Superior temporal gyrus (tissue), 1 donor: ENCODE results near the gene BAZ1A.

ENCODE experiments used
- DNase-seq: peaks from one replicate; pipeline ENCODE4 v3.0.0-alpha.2; 2016; ENCODE audit errors: extremely low spot score

BAZ1A gene, protein sequence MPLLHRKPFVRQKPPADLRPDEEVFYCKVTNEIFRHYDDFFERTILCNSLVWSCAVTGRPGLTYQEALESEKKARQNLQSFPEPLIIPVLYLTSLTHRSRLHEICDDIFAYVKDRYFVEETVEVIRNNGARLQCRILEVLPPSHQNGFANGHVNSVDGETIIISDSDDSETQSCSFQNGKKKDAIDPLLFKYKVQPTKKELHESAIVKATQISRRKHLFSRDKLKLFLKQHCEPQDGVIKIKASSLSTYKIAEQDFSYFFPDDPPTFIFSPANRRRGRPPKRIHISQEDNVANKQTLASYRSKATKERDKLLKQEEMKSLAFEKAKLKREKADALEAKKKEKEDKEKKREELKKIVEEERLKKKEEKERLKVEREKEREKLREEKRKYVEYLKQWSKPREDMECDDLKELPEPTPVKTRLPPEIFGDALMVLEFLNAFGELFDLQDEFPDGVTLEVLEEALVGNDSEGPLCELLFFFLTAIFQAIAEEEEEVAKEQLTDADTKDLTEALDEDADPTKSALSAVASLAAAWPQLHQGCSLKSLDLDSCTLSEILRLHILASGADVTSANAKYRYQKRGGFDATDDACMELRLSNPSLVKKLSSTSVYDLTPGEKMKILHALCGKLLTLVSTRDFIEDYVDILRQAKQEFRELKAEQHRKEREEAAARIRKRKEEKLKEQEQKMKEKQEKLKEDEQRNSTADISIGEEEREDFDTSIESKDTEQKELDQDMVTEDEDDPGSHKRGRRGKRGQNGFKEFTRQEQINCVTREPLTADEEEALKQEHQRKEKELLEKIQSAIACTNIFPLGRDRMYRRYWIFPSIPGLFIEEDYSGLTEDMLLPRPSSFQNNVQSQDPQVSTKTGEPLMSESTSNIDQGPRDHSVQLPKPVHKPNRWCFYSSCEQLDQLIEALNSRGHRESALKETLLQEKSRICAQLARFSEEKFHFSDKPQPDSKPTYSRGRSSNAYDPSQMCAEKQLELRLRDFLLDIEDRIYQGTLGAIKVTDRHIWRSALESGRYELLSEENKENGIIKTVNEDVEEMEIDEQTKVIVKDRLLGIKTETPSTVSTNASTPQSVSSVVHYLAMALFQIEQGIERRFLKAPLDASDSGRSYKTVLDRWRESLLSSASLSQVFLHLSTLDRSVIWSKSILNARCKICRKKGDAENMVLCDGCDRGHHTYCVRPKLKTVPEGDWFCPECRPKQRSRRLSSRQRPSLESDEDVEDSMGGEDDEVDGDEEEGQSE (N-terminal part only)

DNA sequence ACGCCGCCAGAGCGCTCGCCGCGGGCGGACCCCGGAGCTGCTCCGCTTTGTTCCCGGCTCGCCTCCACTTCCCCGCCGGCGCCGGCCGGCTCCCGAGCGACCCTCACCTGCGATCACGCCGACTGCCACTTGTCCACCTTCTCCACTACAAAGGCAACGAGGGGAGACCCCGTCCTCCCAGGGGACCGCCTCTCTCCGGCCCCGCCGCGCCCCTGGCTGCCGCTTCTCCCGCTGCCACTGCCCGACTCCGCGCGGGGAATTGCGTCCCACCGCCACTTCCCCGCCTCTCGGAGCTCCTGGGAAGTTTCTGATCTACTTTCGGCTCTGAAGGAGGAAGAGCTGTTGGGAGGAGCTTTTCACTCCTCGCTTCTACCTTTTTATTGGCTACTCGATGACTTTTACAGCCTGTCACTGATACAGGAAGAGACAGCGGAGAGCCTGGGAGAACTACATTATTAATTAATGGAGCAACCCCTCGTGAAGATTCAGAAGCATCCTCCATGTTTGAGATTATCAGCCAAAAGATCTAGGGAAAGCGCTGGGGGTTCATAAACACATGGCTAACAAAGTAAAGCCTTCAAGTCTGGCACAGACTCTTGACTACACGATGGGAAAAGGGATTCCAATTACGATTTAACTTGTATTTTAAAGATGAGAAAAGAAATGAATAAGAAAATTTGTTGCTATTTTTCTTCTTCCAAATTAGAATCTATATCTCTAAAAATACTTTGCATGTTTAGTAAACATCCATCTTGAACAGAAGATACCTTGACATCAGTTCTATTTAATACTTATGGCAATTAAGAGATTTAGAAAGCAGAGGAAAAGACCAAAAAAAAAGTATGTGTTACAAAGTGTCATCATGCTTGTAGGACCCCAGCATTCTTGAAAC is at the start of gene BAZ1A:
Gene BAZ1A, minus strand, starts transcription at position 330 of the 892 bp plus-strand sequence. CDS start 756 bp downstream, outside the sequence.
- DNase-seq, result peak; percentile 62

DNA sequence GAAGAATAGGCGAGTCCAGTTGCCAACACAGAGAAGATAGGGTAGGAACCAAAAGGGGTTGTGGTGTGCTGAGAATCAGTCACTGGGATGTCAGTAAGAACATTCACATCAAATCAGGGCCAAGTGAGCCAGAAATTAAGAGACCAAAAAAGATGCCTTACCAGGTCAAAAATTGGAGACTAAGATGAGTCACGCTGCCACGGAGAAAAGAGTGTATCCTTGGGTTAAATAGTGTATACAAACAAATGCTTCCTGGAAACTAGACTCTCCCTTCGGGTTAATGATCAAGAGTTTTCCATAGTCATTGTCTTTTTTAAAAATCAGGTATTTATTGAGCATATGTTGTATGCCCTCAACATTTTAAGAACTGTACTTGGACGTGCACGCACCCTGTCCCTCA is 45.2 kb upstream of the BAZ1A start:
- no peak for DNase-seq

DNA sequence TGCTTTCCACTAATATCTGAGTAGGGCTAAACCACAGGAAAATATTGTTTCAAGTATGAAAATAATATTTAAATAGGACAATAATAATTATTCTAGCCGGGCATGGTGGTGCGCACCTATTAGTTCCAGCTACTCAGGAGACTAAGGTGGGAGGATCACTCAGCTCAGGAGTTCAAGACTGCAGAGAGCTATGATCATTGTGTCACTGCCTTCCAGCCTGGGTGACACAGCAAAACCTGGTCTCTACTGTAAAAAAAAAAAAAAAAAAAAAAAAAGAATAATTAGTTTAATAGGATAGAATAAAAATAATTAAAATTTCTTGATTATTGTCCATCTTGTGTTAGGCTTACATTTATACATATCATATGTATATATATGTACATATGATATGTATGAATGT is 38.5 kb upstream of the BAZ1A start:
- no peak for DNase-seq

DNA sequence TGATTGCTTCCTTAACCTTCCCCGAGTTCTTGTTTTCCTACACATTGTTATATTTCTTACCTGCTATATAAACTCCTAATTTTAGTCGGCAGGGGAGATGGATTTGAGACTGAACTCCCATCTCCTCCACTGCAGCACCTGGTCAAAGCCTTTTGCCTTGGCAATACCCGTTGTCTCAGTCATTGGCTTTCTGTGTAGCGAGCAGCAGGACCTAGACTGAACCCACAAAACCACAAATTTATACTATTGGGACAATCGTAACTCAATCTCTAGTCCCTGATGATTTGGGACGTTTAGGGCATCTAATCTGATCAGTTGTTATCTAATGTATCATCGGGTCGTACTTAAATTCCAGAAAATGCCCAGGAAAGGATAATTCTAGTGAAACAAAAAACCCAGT is 37.8 kb upstream of the BAZ1A start:
- no peak for DNase-seq

- DNase-seq, result no peak
Measured at GRCh38 chr14:34912182-34912581, 37.0 kb upstream of the BAZ1A start.

GRCh38 chr14:34911209-34912150 is 36.3 kb upstream of the BAZ1A start:
- DNase-seq, result no peak

GRCh38 chr14:34906287-34906686 is 31.1 kb upstream of the BAZ1A start:
- no peak for DNase-seq

GRCh38 chr14:34895277-34895676 is 20.1 kb upstream of the BAZ1A start:
- DNase-seq, result no peak

GRCh38 chr14:34890937-34891336 is 15.8 kb upstream of the BAZ1A start:
- no peak for DNase-seq

DNA sequence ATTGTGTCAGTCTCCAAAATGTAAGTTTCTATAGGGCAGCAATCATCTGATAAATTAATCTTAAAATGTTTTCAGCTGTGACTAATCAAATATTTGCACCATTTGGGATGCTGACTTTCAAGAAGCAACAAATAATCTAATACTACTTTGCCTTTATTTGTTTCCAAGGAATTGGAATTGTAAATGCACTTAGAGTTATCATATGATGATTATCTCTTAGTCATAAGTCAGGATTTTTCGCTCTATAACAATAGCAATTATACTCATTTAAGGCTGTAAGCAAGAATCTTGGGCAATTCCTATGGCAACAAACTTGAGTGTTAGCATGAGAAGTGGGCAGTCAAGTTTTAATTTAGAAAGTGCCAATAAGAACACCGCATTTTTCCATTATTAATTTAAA is 13.0 kb upstream of the BAZ1A start:
- no peak for DNase-seq

DNA sequence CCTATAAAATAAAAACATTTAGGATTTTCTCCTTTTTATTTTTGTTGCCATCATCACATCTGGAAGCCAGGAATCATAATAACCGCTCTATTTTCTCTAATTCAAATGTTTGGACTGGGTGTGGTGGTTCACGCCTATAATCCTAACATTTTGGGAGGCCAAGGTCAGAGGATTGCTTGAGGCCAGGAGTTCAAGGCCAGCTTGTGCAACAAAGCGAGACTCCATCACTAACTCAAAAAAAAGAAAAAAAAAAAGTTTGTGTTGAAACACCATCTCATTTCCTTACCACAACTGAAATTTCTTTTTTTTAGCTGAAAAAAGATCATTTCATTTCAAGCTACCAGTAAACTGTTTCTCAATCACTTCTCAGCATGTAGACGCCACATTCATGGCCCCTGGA is 8.8 kb upstream of the BAZ1A start:
- DNase-seq, result no peak

GRCh38 chr14:34874386-34875030 is 652 bp downstream of the BAZ1A start:
- DNase-seq, result peak; percentile 47

DNA sequence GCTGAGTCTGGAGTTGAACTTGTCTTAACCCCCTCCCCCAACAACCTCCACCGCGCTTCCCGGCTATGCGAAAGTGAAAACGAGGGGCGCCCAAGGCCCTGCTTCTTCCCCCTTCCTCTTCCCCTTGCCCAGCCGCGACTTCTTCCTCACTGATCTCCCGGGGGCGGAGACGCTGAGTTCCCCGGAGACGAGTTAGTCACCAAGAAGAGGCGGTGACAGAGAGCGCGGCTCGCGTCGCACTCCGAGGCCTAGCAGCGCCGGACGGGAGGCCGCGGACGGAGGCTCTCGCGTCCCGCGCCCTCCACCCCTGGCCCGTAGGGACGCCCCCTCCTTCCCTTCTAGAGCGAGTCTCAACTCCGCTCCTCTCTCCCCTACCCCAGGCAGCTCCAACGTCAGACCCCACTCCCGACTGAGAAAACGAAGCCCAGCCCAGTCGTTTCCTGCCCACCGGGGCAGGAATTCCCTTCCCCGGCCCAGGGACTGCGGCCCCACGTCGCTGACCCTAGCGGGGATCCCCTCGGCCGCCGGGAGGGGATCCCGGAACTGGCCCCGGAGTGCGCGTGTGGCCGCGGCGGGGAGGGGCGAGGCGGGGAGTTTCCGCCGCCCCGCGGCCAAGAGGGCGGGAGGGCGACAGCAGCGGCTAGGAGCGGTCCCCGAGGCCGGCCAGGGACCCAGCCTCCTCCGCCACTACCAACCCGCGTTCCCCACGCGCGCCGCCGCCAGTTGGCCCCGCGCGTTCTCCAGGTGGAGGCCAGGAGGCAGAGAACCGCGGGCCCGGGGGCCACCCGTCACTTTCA is 1.4 kb downstream of the BAZ1A start:
- peak; percentile 17 for DNase-seq

DNA sequence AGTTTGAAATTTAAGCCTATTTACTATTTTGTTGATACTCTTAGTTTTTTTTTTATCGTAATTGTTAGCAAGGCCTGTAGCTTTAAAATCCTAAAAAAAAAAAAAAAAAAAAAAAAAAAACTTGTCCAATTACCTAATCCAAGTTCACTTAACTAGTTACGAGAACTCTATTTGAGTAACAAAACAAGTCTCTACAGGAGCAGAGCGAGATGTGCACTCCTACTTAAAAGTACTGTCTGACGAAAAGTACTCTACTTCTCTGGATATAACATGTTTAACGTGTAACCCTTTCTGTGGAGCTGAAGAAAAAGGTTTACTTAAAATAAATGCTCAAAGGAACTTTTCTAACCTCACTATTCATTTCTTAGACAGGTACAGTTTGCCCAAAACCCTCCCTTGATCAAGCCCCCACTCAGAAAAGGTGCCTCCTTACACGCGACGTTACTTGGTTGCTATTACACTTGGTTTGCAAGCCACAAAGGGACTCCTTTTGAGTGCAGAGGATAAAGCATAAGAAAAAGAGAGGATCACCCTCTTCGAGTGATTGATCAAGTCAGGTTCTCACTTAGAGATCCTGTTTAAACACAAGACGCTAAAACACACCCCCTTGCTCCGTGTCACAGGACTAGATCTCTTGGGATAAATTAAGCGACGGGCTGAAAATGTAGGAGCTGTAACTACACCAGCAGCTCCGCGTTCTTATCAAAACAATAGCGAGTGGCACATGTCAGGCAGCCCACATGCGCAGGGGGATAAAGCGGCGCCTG is 2.2 kb downstream of the BAZ1A start:
- peak; percentile 77 for DNase-seq

DNA sequence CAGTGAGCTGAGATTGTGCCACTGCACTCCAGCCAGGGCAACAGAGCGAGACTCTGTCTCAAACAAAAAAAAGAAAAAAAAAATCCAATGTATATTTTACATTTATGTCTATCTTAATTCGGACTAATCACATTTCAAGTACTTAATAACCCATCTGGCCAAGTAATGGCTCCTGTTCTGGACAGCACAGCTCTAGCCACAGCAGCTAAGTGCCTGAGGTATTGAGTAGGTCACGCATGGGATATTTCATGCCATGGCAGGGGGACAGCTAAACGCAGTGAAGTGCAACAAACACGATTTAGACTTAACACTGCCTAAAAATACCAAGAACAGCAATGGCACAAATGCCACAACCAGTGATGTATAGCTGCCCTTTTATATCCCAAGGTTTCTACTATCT is 8.0 kb downstream of the BAZ1A start:
- no peak for DNase-seq

DNA sequence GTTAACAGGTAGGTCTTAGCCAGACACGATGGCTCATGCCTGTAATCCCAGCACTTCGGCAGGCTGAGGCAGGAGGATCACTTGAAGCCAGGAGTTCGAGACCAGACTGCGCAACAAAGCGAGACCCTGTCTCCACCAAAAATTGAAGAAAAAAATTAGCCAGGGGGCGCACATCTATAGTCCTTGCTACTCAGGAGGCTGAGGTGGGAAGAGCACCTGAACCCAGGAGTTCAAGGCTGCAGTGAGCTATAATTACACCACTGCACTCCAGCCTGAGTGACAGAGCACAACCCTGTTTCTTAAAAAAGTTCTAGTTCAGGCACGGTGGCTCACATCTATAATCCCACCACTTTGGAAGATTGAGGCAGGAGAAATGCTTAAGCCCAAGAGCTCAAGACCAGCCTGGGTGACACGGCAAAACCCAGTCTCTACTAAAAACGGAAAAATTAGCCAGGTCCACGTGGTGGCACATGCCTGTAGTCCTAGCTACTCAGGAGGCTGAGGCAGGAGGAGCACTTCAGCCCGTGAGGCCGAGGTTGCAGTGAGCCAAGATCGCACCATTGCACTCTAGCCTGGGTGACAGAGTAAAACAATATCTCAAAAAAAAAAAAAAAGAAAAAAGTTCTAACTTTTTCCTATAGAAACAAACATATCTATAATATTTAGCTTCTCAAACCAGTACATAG is 9.1 kb downstream of the BAZ1A start:
- no peak for DNase-seq

GRCh38 chr14:34863844-34864243 is 11.3 kb downstream of the BAZ1A start:
- no peak for DNase-seq
